ENCODE results near the gene INPP5D.
"Not testable (repeated sequence)": the region's sequence is repeated elsewhere in the genome, so short reads cannot be mapped to it uniquely, and the experiment has no call there.

INPP5D gene

DNA sequence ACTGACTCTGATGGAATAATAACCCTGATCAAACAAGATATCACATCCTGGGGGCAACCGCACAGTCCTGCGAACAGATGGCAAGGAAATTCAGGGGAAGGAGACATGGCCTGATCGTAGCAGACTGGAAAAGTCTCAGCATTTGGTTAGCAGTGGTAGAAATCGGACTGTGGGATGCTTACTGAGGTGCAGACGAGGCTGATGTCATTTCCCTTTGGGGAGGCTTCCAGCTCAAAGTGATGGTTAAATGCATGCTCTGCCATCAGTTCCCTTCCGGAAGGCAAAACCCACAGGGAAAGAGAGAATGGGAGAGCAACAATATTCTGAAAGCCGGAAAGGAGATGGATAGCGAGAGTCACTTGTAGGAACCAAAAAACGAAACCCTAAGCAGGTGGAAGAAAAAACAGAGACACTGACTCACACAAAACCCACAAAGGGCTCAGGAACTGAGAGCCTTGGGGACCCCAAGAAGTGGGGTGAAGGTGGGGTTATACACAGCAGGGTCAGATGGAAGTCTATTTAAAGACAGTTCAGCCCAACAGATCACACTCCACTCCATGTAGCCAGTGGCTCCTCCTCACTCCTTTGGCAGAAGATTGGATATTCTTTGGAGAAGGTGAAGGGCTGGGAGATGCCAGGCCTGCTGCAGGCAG lies 93.1 kb downstream of the INPP5D start:
- no peak overlapping the region for H3K4me3 ChIP-seq (ENCODE audit: low read length)
- no peaks in the 10 kb centered on the region for H3K36me3 ChIP-seq (ENCODE audit: control insufficient read depth, insufficient read depth, low read length)
- H3K9ac ChIP-seq (ENCODE audit: low read length): no peak overlapping the region
- H3K9me3 ChIP-seq (ENCODE audit: control insufficient read depth, low read length): no peaks in the 10 kb centered on the region
- H3K27me3 ChIP-seq (ENCODE audit: control insufficient read depth, insufficient read depth, low read length): no peaks in the 10 kb centered on the region
- H3K4me1 ChIP-seq (ENCODE audit: control insufficient read depth, insufficient read depth, low read length): peaks cover 6% of the 10 kb centered on the region

DNA sequence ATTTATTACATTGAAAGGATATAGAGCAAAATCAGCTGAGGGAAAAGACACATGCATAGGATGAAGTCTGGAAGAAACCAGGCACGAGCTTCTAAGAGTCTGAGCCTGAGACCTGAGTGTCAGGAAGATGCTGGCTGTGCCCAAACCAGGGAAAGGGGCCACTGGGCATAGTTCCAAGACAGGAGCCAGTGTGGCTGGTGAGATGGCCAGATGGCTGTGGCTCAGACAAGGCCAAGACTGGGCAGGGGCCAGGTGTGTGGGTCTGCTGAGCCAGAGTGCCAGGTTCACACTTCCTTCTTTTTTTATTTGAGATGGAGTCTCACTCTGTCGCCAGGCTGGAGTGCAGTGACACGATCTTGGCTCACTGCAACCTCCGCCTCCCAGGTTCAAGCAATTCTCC lies 95.9 kb downstream of the INPP5D start:
- Histone ChIP-seq H3K27me3 (ENCODE audit: control insufficient read depth, insufficient read depth, low read length) (no peaks in the 10 kb centered on the region), H3K9me3 (ENCODE audit: control insufficient read depth, low read length) (no peaks in the 10 kb centered on the region), H3K4me3 (ENCODE audit: low read length) (no peak overlapping the region), H3K36me3 (ENCODE audit: control insufficient read depth, insufficient read depth, low read length) (no peaks in the 10 kb centered on the region), H3K4me1 (ENCODE audit: control insufficient read depth, insufficient read depth, low read length) (peaks cover 6% of the 10 kb centered on the region), H3K9ac (ENCODE audit: low read length) (no peak overlapping the region)

DNA sequence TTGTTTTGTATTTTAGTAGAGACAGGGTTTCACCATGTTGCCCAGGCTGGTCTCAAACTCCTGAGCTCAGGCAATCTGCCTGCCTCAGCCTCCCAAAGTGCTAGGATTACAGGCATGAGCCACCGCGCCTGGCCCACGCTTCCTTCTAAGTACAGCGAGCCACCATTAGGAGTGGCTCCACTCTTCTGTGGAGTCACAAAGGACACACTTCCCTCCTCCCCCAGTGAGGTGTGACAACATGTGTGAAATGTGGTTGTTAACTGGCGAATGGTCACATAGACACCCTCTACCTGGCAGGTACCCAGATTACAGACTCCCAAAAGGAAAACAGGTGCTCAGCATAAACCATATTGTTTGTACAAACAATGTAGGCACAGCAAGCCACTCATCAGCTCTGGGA lies 96.3 kb downstream of the INPP5D start:
- not testable (repeated sequence) for H3K27me3 ChIP-seq (ENCODE audit: control insufficient read depth, insufficient read depth, low read length); H3K4me1 ChIP-seq (ENCODE audit: control insufficient read depth, insufficient read depth, low read length); H3K36me3 ChIP-seq (ENCODE audit: control insufficient read depth, insufficient read depth, low read length)

DNA sequence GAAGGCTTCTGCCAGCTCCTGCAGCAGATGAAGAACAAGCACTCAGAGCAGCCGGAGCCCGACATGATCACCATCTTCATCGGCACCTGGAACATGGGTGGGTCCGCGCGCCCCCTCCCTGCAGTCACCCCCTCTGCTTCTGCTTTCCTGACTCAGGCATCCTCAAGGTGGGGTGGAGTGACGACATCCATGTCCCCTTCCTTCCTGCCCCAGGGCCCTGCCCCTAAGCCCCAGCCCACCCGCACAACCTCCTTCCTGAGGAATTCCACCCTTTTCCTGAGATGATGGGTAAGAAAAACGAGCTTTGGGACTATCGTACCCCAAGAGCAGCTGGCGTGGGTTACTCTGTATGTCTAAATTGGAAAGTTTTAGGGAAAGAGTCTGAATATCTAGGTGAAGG lies 101.6 kb downstream of the INPP5D start:
- Histone ChIP-seq H3K27me3 (ENCODE audit: control insufficient read depth, insufficient read depth, low read length) (no peaks in the 10 kb centered on the region), H3K9ac (ENCODE audit: low read length) (no peak overlapping the region), H3K36me3 (ENCODE audit: control insufficient read depth, insufficient read depth, low read length) (no peaks in the 10 kb centered on the region), H3K4me1 (ENCODE audit: control insufficient read depth, insufficient read depth, low read length) (peaks cover 12% of the 10 kb centered on the region), H3K9me3 (ENCODE audit: control insufficient read depth, low read length) (no peaks in the 10 kb centered on the region), H3K4me3 (ENCODE audit: low read length) (no peak overlapping the region)

More for the DNA sequence above, 96.3 kb downstream of the INPP5D start:
- H3K9ac ChIP-seq (ENCODE audit: low read length); H3K4me3 ChIP-seq (ENCODE audit: low read length); H3K9me3 ChIP-seq (ENCODE audit: control insufficient read depth, low read length): not testable (repeated sequence)

DNA sequence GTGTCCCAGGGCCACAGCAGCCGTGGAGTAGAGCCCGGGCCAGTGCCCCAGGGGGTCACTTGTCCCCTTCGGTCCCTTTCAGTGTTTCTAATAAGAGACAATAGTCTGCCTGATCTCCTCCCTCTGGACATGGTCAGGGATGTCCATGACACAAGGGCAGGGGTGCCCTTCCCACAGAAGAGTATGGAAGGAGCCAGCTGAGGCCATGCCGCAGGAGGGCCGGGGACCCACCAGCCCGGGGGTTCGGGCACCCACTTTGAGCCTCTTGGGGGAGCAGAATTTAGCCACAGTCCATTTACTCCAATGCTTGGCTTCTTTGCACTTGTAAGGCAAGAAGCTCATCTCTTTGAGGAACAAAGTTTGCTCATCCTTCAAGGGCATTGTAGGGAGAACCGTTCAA lies 102.6 kb downstream of the INPP5D start:
- Histone ChIP-seq H3K36me3 (ENCODE audit: control insufficient read depth, insufficient read depth, low read length) (no peaks in the 10 kb centered on the region), H3K27me3 (ENCODE audit: control insufficient read depth, insufficient read depth, low read length) (no peaks in the 10 kb centered on the region), H3K9me3 (ENCODE audit: control insufficient read depth, low read length) (no peaks in the 10 kb centered on the region), H3K9ac (ENCODE audit: low read length) (no peak overlapping the region), H3K4me1 (ENCODE audit: control insufficient read depth, insufficient read depth, low read length) (peaks cover 12% of the 10 kb centered on the region), H3K4me3 (ENCODE audit: low read length) (no peak overlapping the region)

DNA sequence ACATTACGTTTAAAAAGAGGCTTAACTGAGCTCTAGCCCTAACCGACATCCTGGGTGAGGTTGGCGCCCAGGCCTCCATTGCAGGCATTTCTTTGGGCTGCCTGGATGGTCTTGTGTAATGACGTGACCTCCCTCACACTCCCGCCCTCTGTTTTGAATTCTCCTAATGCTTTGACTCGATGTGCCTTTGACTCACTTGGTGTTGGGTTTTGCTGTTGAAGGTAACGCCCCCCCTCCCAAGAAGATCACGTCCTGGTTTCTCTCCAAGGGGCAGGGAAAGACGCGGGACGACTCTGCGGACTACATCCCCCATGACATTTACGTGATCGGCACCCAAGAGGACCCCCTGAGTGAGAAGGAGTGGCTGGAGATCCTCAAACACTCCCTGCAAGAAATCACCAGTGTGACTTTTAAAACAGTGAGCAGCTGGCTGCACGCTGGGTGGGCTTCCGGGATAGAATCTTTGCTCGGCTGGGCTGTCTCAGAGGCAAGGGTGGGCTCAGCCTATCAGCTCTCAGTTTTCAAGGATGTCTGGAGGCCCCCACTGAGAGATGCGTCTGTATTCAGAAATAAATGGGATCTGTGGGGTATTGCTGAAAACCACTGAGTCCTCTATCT lies 103.5 kb downstream of the INPP5D start:
- Histone ChIP-seq H3K36me3 (ENCODE audit: control insufficient read depth, insufficient read depth, low read length) (no peaks in the 10 kb centered on the region), H3K9ac (ENCODE audit: low read length) (no peak overlapping the region), H3K4me3 (ENCODE audit: low read length) (no peak overlapping the region), H3K4me1 (ENCODE audit: control insufficient read depth, insufficient read depth, low read length) (peaks cover 12% of the 10 kb centered on the region), H3K9me3 (ENCODE audit: control insufficient read depth, low read length) (no peaks in the 10 kb centered on the region), H3K27me3 (ENCODE audit: control insufficient read depth, insufficient read depth, low read length) (no peaks in the 10 kb centered on the region)

DNA sequence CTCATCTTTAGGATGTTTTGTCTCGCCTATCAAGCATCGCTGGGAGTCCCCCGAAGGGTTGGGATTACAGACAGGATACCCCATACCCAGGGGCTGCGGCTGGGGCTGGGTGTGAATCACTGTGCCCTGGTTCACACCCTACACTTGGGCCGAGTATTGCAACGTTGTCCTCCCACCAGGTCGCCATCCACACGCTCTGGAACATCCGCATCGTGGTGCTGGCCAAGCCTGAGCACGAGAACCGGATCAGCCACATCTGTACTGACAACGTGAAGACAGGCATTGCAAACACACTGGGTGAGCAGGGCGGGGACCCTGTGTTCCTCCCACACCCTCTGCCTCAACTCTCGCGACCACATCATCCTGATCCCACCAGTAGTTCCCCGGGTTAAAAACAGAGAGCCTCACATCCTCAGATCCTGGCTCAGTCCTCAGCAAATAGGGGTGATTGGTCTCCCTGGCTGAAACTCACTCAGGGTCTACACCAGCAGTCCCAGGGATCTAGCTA lies 104.0 kb downstream of the INPP5D start:
- H3K9ac ChIP-seq (ENCODE audit: low read length): no peak overlapping the region

DNA sequence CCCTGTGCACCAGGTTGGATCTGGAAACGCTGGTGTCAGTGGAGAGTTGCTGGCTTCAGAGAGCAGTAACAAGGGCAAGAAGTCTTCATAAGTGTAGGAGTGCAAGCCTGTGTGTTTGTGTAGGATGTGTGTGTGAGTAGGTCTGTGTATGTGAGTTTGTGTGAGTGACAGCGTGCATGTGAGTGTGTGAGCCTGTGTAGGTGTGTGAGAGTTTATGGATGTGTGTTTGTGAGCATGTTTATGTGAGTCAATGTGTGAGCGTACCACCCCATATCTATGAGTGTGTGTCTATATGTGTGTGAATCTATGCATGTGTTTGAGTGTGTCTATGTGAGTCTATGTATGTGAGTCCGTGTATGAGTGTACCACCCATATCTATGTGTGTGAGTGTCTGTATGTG lies 104.8 kb downstream of the INPP5D start:
- H3K9me3 ChIP-seq (ENCODE audit: control insufficient read depth, low read length): no peaks in the 10 kb centered on the region

More for the DNA sequence above, 104.0 kb downstream of the INPP5D start:
- no peaks in the 10 kb centered on the region for H3K27me3 ChIP-seq (ENCODE audit: control insufficient read depth, insufficient read depth, low read length)
- H3K4me1 ChIP-seq (ENCODE audit: control insufficient read depth, insufficient read depth, low read length): peaks cover 12% of the 10 kb centered on the region
- no peak overlapping the region for H3K4me3 ChIP-seq (ENCODE audit: low read length)
- H3K9me3 ChIP-seq (ENCODE audit: control insufficient read depth, low read length): no peaks in the 10 kb centered on the region
- no peaks in the 10 kb centered on the region for H3K36me3 ChIP-seq (ENCODE audit: control insufficient read depth, insufficient read depth, low read length)

DNA sequence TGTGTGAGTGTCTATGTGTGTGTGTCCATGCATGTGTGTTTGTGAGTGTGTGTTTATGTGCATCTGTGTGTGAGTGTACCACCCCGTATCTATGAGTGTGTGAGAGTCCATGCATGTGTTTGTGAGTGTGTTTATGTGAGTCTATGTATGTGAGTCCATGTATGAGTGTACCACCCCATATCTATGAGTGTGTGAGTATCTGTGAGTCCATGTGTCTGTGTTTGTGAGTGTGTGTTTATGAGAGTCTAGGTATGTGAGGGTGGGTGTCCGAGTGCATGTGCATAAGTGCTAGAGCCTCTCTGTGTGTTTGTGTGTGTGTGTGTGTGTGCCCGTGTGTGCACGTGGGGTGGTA lies 105.4 kb downstream of the INPP5D start:
- H3K27me3 ChIP-seq (ENCODE audit: control insufficient read depth, insufficient read depth, low read length): no peaks in the 10 kb centered on the region
- H3K4me3 ChIP-seq (ENCODE audit: low read length): no peak overlapping the region
- peaks cover 12% of the 10 kb centered on the region for H3K4me1 ChIP-seq (ENCODE audit: control insufficient read depth, insufficient read depth, low read length)
- H3K9ac ChIP-seq (ENCODE audit: low read length): no peak overlapping the region
- H3K9me3 ChIP-seq (ENCODE audit: control insufficient read depth, low read length): no peaks in the 10 kb centered on the region
- no peaks in the 10 kb centered on the region for H3K36me3 ChIP-seq (ENCODE audit: control insufficient read depth, insufficient read depth, low read length)

More for the DNA sequence above, 104.8 kb downstream of the INPP5D start:
- Histone ChIP-seq H3K9ac (ENCODE audit: low read length) (no peak overlapping the region), H3K4me3 (ENCODE audit: low read length) (no peak overlapping the region), H3K27me3 (ENCODE audit: control insufficient read depth, insufficient read depth, low read length) (no peaks in the 10 kb centered on the region), H3K4me1 (ENCODE audit: control insufficient read depth, insufficient read depth, low read length) (peaks cover 12% of the 10 kb centered on the region), H3K36me3 (ENCODE audit: control insufficient read depth, insufficient read depth, low read length) (no peaks in the 10 kb centered on the region)

DNA sequence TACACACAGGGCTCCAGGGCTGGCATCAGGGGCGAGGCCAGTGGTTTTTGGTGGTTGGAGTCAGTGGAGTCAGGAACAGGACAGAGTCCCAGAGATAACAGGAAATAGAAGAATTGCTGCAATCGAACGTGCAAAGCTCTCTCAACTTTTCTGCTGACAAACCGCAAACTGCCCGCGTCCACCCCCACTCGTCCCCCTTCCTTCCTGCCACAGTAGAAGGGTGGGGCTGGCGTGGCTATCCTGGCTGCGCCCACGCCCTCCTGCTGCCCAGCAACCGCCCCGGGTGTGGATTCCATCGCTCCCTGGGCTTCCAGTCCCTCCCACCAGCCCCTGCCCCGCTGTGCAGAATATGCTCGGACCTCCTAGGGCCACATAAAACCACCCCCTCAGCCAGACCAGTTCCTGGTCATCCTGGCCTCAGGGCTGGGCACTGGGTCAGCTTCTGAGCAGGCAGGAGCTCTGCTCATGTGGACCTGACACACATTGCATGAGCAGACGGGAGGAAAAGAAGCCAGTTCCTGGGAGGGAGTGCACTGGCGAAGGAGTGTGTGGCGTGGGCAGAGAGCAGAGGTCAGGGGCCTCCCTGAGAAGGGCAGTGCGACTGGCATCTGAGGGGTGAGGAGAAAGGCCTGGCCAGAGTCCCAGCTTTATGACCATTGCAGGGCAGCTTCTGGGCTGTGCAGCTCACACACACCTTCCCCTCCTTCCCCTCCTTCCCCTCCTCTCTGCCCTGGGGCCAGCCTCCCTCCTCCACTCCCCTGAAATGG lies 105.9 kb downstream of the INPP5D start:
- no peaks in the 10 kb centered on the region for H3K36me3 ChIP-seq (ENCODE audit: control insufficient read depth, insufficient read depth, low read length)
- H3K4me1 ChIP-seq (ENCODE audit: control insufficient read depth, insufficient read depth, low read length): peaks cover 12% of the 10 kb centered on the region
- H3K27me3 ChIP-seq (ENCODE audit: control insufficient read depth, insufficient read depth, low read length): no peaks in the 10 kb centered on the region
- H3K9me3 ChIP-seq (ENCODE audit: control insufficient read depth, low read length): no peaks in the 10 kb centered on the region
- H3K4me3 ChIP-seq (ENCODE audit: low read length): no peak overlapping the region
- H3K9ac ChIP-seq (ENCODE audit: low read length): no peak overlapping the region

DNA sequence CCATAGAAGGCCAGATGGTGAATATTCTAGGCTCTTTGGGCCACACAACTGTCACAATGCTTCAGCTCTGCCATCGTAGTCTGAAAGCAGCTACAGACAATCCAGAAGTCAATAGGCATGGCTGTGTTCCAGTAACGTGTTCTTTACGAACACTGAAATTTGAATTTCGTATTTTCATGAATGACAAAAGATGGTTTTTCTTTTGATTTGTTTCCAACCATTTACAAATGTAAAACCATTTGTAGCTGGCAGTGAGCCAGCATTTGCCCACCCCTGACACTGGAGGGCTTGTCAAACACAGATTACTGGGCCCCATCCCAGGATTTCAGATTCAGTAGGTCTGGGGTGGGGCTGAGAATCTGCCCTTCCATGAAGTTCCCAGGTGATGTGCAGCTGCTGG lies 108.3 kb downstream of the INPP5D start:
- no peaks in the 10 kb centered on the region for H3K36me3 ChIP-seq (ENCODE audit: control insufficient read depth, insufficient read depth, low read length)
- H3K4me3 ChIP-seq (ENCODE audit: low read length): no peak overlapping the region
- peaks cover 12% of the 10 kb centered on the region for H3K4me1 ChIP-seq (ENCODE audit: control insufficient read depth, insufficient read depth, low read length)
- no peaks in the 10 kb centered on the region for H3K27me3 ChIP-seq (ENCODE audit: control insufficient read depth, insufficient read depth, low read length)
- no peak overlapping the region for H3K9ac ChIP-seq (ENCODE audit: low read length)
- H3K9me3 ChIP-seq (ENCODE audit: control insufficient read depth, low read length): no peaks in the 10 kb centered on the region

DNA sequence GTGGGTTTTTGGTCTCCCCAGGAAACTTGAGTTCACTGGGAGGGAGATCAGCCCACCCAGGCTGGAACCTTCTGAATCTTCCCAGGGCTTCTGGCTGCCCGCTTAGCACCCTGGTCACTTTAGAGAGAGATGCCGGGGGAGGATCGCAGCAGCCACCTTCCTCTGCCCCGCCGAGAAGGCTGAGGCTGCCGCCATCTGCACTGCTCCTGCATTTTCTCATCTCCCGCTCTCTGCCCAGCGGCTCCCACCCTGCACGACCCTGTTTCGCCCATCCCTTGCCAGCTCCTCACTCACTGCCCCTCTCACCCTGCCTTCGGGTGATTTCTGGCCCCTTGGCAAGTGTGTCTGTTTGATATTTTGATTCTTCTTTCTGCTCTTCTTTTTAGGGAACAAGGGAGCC lies 108.8 kb downstream of the INPP5D start:
- H3K4me1 ChIP-seq (ENCODE audit: control insufficient read depth, insufficient read depth, low read length): peaks cover 12% of the 10 kb centered on the region
- H3K27me3 ChIP-seq (ENCODE audit: control insufficient read depth, insufficient read depth, low read length): no peaks in the 10 kb centered on the region
- H3K9me3 ChIP-seq (ENCODE audit: control insufficient read depth, low read length): no peaks in the 10 kb centered on the region
- H3K9ac ChIP-seq (ENCODE audit: low read length): no peak overlapping the region
- no peak overlapping the region for H3K4me3 ChIP-seq (ENCODE audit: low read length)
- H3K36me3 ChIP-seq (ENCODE audit: control insufficient read depth, insufficient read depth, low read length): no peaks in the 10 kb centered on the region
